Right ventricle myocardium superior (tissue), 1 donor: ENCODE measurements around the gene MYO3B. TPM values are rescaled to one million over a fixed set of nuclear protein-coding genes. Genes with fewer than 3 reads are reported as not detected.

Experiments
- ATAC-seq: fragments of 200-7000 bp; cut with Tn5 transposase; one replicate; pipeline ENCODE4 v1.9.1; 2020; ENCODE audit warnings: mild to moderate bottlenecking; ENCODE audit not compliant: poor library complexity
- DNase-seq: peaks from one replicate; pipeline ENCODE4 v3.0.0-alpha.2; 2020
- intact Hi-C: fragments of 100-400 bp; cut with DNase I; formaldehyde crosslinking; loops from one replicate; pipeline ENCODE4 v1.11.2; 2022
- total RNA-seq: library from RNA; stranded (reverse); fragmentation: NEBNext Ultra II Directional; extraction: Animal tissue kit (Norgen Biotek cat#: 25700); gene quantifications from one replicate; pipeline ENCODE4 v1.2.1, GENCODE V29; 2021
- donor health status: DM: no; HTN: yes; CAD: no; lungs with severe emphysema.

MYO3B gene
- total RNA-seq, 1 donor from 2014 or later = not detected

GRCh38 chr2:170500104-170500503, 322.2 kb downstream of the MYO3B start:
- ATAC-seq = no peak
- DNase-seq = no peak
- intact Hi-C loops = no loop called here

GRCh38 chr2:170500770-170501169, 322.8 kb downstream of the MYO3B start:
- peak; percentile 45 for ATAC-seq
- intact Hi-C loops = no loop called here

DNA sequence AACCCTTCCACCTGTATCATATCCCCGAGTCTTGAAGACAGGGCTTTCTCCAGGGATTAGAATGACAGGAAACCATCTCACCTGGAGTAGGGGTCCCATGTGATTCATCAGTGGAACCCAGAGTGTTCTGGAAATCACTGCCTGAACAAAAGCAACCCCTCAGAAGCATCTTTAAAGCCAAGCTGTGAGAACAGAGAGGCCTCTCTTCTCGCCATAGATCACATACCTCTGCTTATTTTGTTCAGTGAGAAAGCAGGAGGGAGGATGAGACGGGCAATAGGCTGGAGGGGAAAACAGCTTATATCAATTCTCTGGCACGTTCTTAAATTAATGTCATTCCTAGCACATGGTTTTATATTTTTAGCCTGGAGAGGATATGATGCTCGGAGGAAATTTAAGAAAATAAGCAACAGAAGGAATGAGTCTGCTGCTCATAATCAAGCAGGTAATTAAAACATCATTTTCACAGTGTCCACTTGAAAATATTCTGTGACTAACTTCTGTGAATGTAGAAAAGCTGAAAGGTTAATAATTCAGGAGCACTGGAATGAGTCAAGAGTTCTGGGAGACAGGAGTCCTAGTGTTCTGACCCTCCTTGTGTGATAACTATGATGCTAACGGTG, 323.6 kb downstream of the MYO3B start:
- intact Hi-C loops = no loop called here
- no peak for ATAC-seq
- DNase-seq = no peak

More at GRCh38 chr2:170500770-170501169, 322.8 kb downstream of the MYO3B start:
- DNase-seq = no peak

DNA sequence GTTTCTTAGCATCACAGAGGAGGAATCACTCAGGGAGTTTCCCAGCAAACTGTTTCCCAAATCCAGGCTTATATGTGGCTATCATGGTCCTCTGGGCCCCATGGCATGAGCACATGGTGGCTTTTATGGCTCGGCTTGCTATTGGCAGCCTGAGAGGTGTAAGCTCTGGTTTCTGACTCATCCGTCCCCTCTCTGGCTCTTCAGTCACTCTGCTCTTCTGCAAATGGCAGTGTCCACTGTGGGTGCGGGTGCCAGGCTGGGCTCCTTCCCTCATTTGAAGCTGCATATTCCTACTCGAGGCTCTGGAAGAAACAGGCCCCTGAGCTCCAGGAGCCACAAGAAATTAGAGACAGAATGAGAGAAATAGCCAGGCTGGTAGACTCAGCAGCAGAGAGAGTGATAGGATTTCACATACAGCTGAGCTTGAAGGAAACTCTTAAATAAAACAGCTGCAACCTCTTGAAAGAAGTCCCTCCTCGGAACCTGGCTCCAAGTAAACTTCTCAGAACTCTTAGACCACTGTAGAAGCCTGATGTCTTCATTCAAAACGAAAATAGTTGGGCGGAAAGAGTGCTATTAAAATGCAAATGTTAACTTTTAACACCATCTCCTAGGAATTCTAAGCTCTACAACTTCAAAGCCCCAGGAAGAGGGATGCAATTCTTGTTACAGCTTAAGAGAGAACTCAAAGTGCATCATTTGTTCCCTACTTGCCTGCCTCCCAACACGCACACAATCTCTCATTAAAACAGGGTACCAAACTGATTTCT, 324.6 kb downstream of the MYO3B start:
- ATAC-seq (no peak), DNase-seq (no peak)
- intact Hi-C loops = no loop called here

DNA sequence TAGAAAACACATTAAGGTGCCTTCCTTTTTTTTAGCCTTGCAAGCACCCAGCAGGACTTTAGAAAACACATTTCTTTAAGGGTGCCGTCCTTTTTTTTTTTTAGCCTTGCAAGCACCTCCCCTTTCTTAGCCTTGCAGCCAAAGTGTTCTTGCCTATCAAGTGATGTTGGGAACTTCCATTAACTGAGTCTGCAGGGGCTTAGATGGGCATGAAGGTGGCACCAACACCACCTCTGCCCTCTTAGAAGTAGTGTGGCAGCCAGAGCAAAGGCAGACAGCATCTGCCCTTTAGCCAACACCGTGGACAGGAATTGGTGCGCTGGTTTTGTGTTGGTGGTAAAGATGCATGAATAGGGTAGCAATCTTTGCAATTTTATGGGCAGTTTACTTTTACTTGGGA, 325.6 kb downstream of the MYO3B start:
- DNase-seq = no peak
- intact Hi-C loops = no loop called here
- no peak for ATAC-seq

DNA sequence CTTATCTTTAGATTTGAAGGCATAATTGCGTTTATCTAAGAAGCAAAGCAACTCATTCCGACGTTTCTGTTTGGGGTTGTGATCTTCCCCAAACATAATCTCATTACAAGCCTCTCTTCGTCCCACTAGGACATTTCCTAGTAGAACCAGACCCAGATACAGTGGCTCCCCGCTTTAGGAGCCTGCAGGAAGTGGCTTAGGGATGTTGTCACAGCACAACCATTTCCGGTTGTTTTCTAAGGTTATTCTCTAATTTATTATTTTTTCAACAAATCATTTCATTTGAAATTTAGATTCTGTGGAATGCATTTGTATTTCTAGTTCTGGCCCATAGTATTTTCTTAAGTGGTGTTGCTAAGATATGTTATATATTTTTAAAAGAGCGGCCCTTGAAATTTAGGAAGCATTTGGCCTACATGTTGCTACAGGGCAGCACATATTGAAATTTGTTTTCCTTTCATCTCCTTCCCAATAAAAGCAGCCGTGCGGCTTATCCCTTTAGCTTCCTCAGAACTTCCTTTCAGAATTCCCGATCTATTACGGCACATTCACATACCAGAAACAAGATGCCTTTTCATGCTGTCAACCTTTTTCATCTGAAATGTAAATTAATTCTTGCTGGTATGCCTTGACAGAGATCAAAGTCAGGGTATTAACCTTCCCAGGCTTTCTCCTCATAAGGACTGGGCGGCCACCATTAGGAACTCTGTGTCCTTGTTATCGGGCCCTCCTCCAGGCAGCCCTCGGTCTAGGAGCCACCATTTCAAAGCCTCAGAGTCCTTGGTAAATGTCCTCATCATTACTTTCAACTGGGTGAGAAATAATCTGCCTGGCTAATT, 326.2 kb downstream of the MYO3B start:
- DNase-seq (no peak), ATAC-seq (no peak)
- intact Hi-C loops = no loop called here

DNA sequence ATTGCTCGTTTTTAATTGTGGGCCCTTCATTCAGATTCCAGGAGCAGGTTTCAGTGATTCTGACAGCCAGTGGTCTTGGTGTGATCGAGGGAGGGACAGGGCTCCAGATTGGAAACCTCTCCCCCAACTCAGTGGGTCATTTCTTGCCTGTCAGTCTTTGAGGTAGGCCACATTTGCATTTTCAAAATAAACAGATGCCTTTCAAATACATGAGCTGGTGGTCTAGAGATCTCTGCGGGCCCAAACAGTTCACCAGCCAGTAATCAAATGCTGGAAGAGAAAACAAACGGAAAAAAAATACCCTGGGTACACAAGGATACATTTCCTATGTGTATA, 326.8 kb downstream of the MYO3B start:
- ATAC-seq (no peak), DNase-seq (no peak)
- intact Hi-C loops = no loop called here

DNA sequence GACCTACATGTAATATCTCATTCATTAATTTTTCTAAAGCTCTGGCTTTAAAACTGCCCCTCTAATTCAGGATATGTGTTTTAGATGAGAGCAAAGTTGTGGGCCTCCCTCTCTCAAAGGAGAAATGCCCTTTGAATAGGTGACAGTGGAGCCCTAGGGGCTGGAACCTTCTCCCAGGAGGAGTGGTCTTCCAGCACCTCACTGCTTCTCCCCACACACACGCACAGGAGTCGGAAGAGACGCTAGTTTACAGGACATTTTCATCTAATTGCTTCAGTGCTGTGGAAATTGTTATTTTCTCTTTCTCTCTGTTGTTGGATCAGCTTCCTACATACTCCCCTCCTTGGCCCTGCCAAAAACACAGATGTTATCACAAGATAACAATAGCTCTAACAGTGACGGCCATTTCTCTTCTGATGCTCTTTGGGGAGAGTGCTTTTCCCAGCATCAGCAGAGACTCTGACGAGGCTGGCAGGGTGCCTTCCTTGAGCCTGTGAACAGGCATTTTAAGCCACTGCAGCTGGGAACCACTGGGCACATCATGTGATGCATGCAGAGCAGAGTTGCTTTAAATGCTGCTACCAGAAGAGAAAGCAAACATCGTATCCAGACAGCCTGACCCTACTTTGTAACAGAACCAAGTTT, 327.8 kb downstream of the MYO3B start:
- peak; percentile 80 for ATAC-seq
- intact Hi-C loops = no loop called here
- DNase-seq = peak; percentile 81

DNA sequence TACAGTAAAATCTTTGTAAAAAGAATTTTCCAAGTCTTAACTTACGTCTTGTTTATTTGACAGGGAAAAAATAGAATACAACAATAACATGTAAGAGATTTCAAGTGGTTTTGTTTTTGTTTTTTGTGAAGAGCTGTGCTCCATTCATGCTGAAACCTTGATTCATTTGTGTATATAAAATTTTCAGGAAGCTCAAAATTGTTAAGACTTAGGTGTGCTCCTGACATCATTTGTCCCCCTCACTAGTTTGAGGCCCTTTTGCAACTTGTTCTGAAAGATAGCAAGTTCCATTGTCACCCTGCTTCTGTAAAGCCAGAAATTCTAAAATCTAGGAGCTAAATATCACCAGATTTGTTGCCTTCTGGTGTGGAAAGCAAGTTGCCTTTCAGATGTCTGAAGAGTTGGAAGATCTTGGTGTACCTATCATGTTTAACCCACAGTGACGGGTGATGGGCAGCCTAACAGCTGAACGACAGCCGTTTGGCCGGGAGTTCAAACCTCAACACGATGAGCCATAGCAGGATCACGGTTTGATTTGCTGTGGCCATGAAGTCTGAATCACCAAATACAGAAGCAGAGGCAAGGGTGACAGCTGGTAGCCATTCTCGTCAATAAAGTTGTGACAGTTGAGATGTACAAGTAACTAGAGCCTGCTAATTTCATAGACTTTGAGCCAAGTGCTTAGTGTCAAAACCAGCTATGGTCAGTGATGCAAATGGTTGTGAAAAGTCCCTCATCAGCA, 331.7 kb downstream of the MYO3B start:
- ATAC-seq = no peak
- intact Hi-C loops = no loop called here

DNA sequence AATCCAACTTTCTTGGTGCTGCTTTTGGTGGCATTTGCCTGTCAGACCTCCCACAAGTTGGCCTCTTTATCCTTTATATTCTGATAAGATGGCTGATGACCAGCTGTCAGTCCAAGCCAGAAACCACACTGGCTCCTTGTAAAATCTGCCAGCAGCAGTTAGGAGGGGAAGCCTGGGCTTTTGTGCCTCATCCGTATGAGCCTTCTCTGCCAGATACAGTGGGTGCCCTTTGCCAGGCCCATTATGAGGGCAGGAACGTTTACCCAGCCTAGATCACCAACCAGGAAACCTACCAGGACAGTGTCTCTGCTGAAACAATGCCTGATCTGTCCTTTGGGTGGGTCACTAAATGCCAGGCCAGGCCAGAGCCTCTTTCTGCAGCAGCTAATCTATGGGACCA, 334.3 kb downstream of the MYO3B start:
- intact Hi-C loops = no loop called here
- ATAC-seq = peak; percentile 18
- no peak for DNase-seq

More for the DNA sequence above, 331.7 kb downstream of the MYO3B start:
- no peak for DNase-seq

DNA sequence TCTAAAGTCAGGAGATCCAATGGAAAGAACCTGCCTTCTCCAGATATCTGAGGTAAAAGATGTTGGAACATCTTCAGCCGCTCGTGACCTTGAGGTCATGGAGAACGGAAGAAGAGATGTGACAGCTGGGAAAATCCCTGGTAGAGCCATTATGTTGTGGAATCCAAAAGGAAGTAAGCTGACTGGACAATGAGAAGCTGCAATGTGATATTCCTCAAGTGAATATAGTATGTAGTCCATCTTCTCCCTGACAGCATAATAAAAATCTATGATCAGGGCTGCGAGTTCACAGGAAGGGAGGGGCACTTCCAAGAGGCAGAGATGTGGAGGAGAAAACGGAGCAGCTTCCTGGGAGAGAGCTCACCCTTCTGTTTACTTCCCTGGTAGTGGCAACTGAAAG, 336.2 kb downstream of the MYO3B start:
- intact Hi-C loops = no loop called here
- ATAC-seq (no peak), DNase-seq (no peak)

GRCh38 chr2:170517538-170517937, 339.6 kb downstream of the MYO3B start:
- intact Hi-C loops = no loop called here

DNA sequence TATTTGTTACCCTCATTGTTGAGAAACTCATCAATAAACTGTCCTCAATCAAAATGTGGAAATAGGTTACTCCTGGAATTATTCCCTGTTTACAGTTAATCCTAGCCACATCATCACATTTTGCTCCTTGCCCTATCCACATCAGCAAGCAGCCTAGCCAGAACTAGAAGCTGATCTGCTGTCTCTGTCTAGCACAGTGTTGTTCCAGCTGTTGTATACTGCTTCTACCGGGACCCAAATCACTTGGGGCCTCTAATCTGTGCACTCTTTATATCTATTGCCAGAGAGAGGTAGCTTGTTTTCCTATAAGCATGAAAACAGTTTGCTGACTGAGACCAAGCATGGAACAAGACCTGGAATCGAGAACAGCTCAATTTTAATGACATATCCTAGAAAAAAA, 341.0 kb downstream of the MYO3B start:
- DNase-seq (no peak), ATAC-seq (no peak)
- intact Hi-C loops = no loop called here

More at GRCh38 chr2:170517538-170517937, 339.6 kb downstream of the MYO3B start:
- ATAC-seq (no peak), DNase-seq (no peak)

DNA sequence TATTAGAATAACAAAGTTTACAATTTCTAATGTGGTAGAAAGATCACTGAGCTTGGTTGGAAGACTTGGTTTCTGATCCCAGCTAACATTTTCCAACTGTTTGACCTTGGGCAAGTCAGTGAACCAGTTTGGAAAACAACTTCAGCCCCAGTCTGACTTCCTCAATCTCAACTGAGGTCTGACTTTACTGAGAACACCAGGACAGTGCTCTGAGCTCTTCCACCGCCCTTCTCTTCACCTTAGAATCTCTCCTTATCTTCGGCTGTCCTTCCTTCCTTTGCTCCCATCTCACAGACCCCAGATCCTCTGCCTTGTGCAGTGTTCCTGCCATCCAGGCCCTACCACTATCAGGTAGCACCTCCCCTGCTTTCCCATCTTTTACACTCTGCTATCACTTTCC, 343.4 kb downstream of the MYO3B start:
- intact Hi-C loops = no loop called here
- DNase-seq (no peak), ATAC-seq (no peak)

DNA sequence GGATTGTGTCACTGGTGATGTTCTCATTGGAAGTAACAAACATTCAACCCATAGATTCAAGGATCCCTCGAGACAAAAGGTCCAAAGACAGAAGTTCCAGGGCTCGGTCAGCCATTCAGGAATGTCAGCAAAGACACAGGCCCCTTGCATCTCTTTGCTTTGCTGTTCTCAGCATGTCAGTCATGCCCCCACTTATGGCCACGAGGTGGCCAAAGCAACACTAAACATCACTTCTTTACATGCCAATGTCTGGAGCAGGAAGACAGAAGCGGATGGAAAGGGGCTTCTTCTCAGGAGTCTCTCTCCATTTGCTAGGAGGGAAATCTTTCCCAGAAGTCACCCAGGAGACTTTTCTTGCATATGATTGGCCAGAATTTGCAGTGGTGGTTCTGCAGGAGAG, 345.6 kb downstream of the MYO3B start:
- no peak for DNase-seq
- intact Hi-C loops = no loop called here
- no peak for ATAC-seq

GRCh38 chr2:170524828-170525565, 347.1 kb downstream of the MYO3B start:
- DNase-seq (no peak), ATAC-seq (no peak)
- intact Hi-C loops = no loop called here

GRCh38 chr2:170525566-170525900, 347.6 kb downstream of the MYO3B start:
- intact Hi-C loops = no loop called here
- ATAC-seq = peak; percentile 59
- DNase-seq = peak; percentile 58

DNA sequence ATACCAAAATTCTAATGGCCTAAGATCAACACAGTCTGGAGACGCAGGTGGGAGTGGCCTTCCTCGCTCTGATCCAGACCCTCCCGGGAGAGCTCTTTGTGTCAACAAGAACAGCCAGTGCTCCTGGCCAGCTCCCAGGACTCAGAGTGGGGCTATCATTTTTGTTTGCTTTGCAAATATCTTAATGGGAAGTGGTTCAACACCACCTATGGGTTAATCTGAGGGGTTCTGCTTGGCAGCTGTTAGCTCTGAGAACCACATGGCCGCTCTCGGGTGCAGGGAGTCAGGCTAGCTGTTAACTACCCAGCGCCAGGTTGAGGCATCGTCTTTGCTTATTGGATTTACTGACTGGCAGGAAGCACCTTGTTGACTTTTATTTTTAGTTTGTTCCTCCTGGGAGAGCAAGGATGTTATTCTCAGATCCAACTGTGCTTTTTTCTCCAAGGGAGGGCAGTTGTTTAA, 352.4 kb downstream of the MYO3B start:
- ATAC-seq = peak; percentile 93
- intact Hi-C loops = no loop called here
- DNase-seq = peak; percentile 85
